Spleen (tissue), 7 donors: ENCODE results near the gene MADD.

Experiments used
- POLR2A ChIP-seq, 3 donors: fragments of 450-650 bp; IDR thresholded peaks; one replicate each; pipeline ENCODE4 v1.5.1; 2017; ENCODE audit warnings: antibody characterized with exemption in 3 of 3, mild to moderate bottlenecking in 1 of 3
- POLR2AphosphoS5 ChIP-seq, 3 donors: sonication (generic); formaldehyde crosslinking; IDR thresholded peaks; one replicate each; pipeline ENCODE4 v1.5.1; 2017; ENCODE audit warnings: antibody characterized with exemption in 3 of 3
- TF ChIP-seq, protein P1 (sequence below), 11 experiments: fragments of 200-600 bp in 7 of 11; fragments of 450-650 bp in 4 of 11; sonication (generic) in 4 of 11; IDR thresholded peaks in 8 of 11; conservative IDR thresholded peaks in 3 of 11; 1 replicate in 7 of 11; 2 replicates in 4 of 11; pipeline versions ENCODE4 v1.4.0 to v1.8.0; 2016 to 2021; ENCODE audit warnings: antibody characterized with exemption in 11 of 11, inconsistent platforms in 4 of 11, mild to moderate bottlenecking in 1 of 11
- donor health status: DM: no; HTN: no; CAD: no; lungs with moderate emphysema.
- donor health status: DM: no; HTN: no; CAD: no.
- donor health status: DM: no; HTN: no; CAD: no.

DNA sequence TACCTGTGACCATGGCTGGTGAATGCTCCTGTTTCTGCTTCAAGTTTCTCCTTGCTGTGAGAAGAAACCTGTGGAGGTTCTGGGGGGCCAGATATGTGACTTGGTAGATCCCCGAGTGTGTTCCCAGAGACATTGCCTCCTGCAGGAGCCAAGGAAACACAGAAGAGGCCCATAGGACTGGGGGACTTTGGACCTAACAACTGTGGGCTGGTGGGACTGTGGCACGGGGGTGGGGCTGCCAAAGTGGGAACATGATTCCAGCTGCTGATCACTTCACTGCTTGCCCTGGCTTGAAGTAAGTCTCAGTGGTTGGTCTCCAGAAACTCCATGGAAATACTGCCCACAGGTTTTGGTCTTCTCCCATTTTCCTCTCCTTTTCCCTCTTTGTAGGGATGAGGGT lies 16.3 kb upstream of the MADD start:
- TF ChIP-seq, protein P1, sequence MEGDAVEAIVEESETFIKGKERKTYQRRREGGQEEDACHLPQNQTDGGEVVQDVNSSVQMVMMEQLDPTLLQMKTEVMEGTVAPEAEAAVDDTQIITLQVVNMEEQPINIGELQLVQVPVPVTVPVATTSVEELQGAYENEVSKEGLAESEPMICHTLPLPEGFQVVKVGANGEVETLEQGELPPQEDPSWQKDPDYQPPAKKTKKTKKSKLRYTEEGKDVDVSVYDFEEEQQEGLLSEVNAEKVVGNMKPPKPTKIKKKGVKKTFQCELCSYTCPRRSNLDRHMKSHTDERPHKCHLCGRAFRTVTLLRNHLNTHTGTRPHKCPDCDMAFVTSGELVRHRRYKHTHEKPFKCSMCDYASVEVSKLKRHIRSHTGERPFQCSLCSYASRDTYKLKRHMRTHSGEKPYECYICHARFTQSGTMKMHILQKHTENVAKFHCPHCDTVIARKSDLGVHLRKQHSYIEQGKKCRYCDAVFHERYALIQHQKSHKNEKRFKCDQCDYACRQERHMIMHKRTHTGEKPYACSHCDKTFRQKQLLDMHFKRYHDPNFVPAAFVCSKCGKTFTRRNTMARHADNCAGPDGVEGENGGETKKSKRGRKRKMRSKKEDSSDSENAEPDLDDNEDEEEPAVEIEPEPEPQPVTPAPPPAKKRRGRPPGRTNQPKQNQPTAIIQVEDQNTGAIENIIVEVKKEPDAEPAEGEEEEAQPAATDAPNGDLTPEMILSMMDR (IDR thresholded peaks at IDR 0.05 in 8 of 11, conservative IDR thresholded peaks at IDR 0.05 in 3 of 11) = no peak
- no peak for TF ChIP-seq POLR2A (IDR thresholded peaks at IDR 0.05)
- TF ChIP-seq POLR2AphosphoS5 (IDR thresholded peaks at IDR 0.05) = no peak
